ENCODE data around the gene LMOD1.

DNA sequence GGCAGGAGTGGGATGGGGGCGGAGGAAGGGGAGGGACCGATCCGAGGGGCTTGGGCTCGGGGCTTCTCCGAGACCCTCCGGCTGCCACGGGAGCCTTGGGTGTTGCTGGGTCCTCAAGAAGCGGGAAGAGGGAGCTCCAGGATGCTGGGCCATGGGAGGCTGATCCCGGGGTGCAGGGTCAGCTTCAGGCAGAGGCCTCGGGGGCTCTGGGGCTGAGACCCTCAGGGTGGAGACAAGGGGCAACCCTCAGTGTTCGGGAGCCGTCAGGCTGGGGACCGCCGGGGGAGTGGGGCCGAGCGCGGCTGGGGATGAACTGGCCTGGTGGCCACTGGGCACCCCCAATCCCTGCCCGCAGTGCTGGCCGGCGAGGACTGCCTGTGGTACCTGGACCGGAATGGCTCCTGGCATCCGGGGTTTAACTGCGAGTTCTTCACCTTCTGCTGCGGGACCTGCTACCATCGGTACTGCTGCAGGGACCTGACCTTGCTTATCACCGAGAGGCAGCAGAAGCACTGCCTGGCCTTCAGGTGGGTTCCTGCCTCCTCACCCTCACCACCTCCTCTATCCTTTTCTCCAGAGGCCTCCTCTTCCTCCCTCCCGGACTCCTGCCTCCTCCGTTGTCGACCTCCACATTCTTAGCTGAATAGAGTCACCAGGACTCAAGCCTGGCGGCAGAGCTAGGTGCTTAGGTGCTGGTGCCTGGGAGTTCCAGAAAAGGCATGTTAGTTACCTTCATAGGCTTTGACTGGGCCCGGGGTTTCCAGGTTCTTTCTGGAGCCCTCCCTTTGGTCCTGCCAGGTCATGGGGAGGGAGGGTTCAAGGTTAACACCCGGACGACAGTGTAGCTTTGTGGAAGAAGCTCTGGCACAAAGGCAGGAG, 57.0 kb downstream of the LMOD1 start:
- TF ChIP-seq CTCF (IDR thresholded peaks at IDR 0.05) (no peak), ZFX (IDR thresholded peaks at IDR 0.05; ENCODE audit: borderline replicate concordance) (no peak)
